Activated CD4-positive, CD25-positive, alpha-beta regulatory T cell treated with anti-CD3 and anti-CD28 coated beads, Interleukin-2, amount 50 U/mL, for 72 hours (primary cell): ENCODE data around the gene CP.

Experiments used
- DNase-seq: peaks from one replicate; pipeline ENCODE4 v3.0.0; 2021

The CP gene

GRCh38 chr3:149180057-149180573, 41.5 kb downstream of the CP start:
- no peak for DNase-seq

GRCh38 chr3:149179220-149179619, 42.4 kb downstream of the CP start:
- no peak for DNase-seq

GRCh38 chr3:149177122-149177521, 44.5 kb downstream of the CP start:
- no peak for DNase-seq

GRCh38 chr3:149174901-149175300, 46.7 kb downstream of the CP start:
- DNase-seq: no peak

- no peak for DNase-seq
These were observed 51.0 kb downstream of the CP start for GRCh38 chr3:149170672-149171071.

- DNase-seq: no peak
These were observed 53.7 kb downstream of the CP start for GRCh38 chr3:149167898-149168297.

GRCh38 chr3:149163066-149163465, 58.6 kb downstream of the CP start:
- no peak for DNase-seq

GRCh38 chr3:149162007-149162406, 59.6 kb downstream of the CP start:
- DNase-seq: no peak

GRCh38 chr3:149160754-149161300, 60.8 kb downstream of the CP start:
- DNase-seq: no peak

GRCh38 chr3:149153402-149153801, 68.2 kb downstream of the CP start:
- no peak for DNase-seq

GRCh38 chr3:149152420-149152819, 69.2 kb downstream of the CP start:
- DNase-seq: no peak

GRCh38 chr3:149151843-149152242, 69.8 kb downstream of the CP start:
- no peak for DNase-seq

- DNase-seq: no peak
These were observed 71.2 kb downstream of the CP start for GRCh38 chr3:149150436-149150835.

- no peak for DNase-seq
These were observed 75.7 kb downstream of the CP start for GRCh38 chr3:149145974-149146373.

GRCh38 chr3:149145356-149145755, 76.3 kb downstream of the CP start:
- DNase-seq: no peak

GRCh38 chr3:149142682-149143081, 78.9 kb downstream of the CP start:
- no peak for DNase-seq

- no peak for DNase-seq
These were observed 87.1 kb downstream of the CP start for GRCh38 chr3:149134575-149134974.

GRCh38 chr3:149131589-149131988, 90.0 kb downstream of the CP start:
- DNase-seq: no peak

- peak; percentile 87 for DNase-seq
These were observed 92.1 kb downstream of the CP start, which contains the start of gene HPS3 for GRCh38 chr3:149129326-149130205. TSS of gene HPS3 (plus strand) at chr3:149129638. CDS start at chr3:149129724, 86 bp downstream.

- no peak for DNase-seq
These were observed 92.8 kb downstream of the CP start for GRCh38 chr3:149128821-149129220.

- DNase-seq: no peak
These were observed 98.7 kb downstream of the CP start for GRCh38 chr3:149122721-149123578.
